OCI-LY3 (cell line): ENCODE measurements around the gene ZNF180.

Experiments used
- CTCF ChIP-seq: fragments of 200-600, 300-600 bp; sonication (generic); IDR thresholded peaks from 2 replicates; pipeline ENCODE4 v1.5.1; 2014; ENCODE audit warnings: antibody characterized with exemption, low read length, low read depth
- EZH2phosphoT487 ChIP-seq: fragments of 200-600 bp; shearing (Covaris generic); IDR thresholded peaks from 2 replicates; pipeline ENCODE4 v1.6.1; 2018; ENCODE audit warnings: antibody characterized with exemption, mixed run types, low read depth

GRCh38 chr19:44430956-44431355 lies 69.4 kb downstream of the ZNF180 start:
- TF ChIP-seq CTCF (no peak), EZH2phosphoT487 (no peak)
